IMR-90 (cell line): Measurements from ENCODE around the gene NOG. TPM values are rescaled to one million over a fixed set of nuclear protein-coding genes. Genes with fewer than 3 reads are reported as not detected.

Experiments
- ATAC-seq: fragments of 200-7000 bp; cut with Tn5 transposase; 2 replicates; pipeline ENCODE4 v1.9.1; 2020; ENCODE audit warnings: low read depth, mild to moderate bottlenecking, moderate library complexity
- BruUV-seq: library from RNA; stranded (reverse); fragments of 400-500 nt; replicated peaks from 2 replicates; lab custom pipeline; 2021; lab: Mats Ljungman, UMichigan
- CTCF ChIA-PET: fragments of 300-600 bp; formaldehyde crosslinking; extraction: SDS; loops from one replicate; lab custom pipeline; 2021; ENCODE audit warnings: antibody characterized with exemption; lab: Yijun Ruan, JAX
- POLR2A ChIA-PET: fragments of 300-600 bp; sonication (Branson Sonifier 250); formaldehyde crosslinking; loops from one replicate; lab custom pipeline; 2022; ENCODE audit warnings: antibody characterized with exemption; ENCODE audit not compliant: unreplicated experiment; lab: Charles Lee
- DNase-seq: peaks from one replicate; pipeline ENCODE4 v3.0.0; 2013
- H2AFZ ChIP-seq: replicated peaks from 2 replicates; pipeline ENCODE3; 2013; ENCODE audit warnings: low read length, mild to moderate bottlenecking; ENCODE audit not compliant: poor library complexity
- H2AK5ac ChIP-seq: 2 replicates; pipeline ENCODE4 v1.6.1; 2013; ENCODE audit warnings: low read depth, low read length, inconsistent platforms
- H2AK9ac ChIP-seq: replicated peaks from 2 replicates; pipeline ENCODE3; 2013; ENCODE audit warnings: mild to moderate bottlenecking, low read depth, low read length, moderate library complexity; ENCODE audit not compliant: poor library complexity
- H2BK120ac ChIP-seq: 2 replicates; pipeline ENCODE4 v1.6.1; 2013; ENCODE audit warnings: low read depth, low read length, inconsistent platforms
- H2BK15ac ChIP-seq: 3 replicates; pipeline ENCODE4 v1.6.1; 2013; ENCODE audit warnings: low read depth, low read length, inconsistent platforms
- H2BK20ac ChIP-seq: 2 replicates; pipeline ENCODE4 v1.6.1; 2013; ENCODE audit warnings: low read depth, mild to moderate bottlenecking, inconsistent platforms, low read length, moderate library complexity
- H2BK5ac ChIP-seq: 2 replicates; pipeline ENCODE4 v1.6.1; 2013; ENCODE audit warnings: mild to moderate bottlenecking, low read depth, low read length, inconsistent platforms; ENCODE audit not compliant: poor library complexity, severe bottlenecking
- H3K14ac ChIP-seq: replicated peaks from 2 replicates; pipeline ENCODE4 v1.6.1; 2013; ENCODE audit warnings: low read depth, low read length, inconsistent platforms
- H3K18ac ChIP-seq: 2 replicates; pipeline ENCODE4 v1.6.1; 2013; ENCODE audit warnings: low read depth, low read length, control low read depth
- H3K23ac ChIP-seq: 2 replicates; pipeline ENCODE4 v1.6.1; 2013; ENCODE audit warnings: low read depth, low read length, inconsistent platforms
- H3K27ac ChIP-seq: 2 replicates; pipeline ENCODE4 v1.5.1; 2013; ENCODE audit warnings: mild to moderate bottlenecking, control low read depth, low read length; ENCODE audit not compliant: insufficient read depth
- H3K27me3 ChIP-seq: 2 replicates; pipeline ENCODE4 v1.6.1; 2013; ENCODE audit warnings: low read length; ENCODE audit not compliant: control insufficient read depth, insufficient read depth
- H3K36me3 ChIP-seq: 2 replicates; pipeline ENCODE4 v1.6.1; 2013; ENCODE audit warnings: low read length, mixed read lengths; ENCODE audit not compliant: control insufficient read depth, insufficient read depth
- H3K4ac ChIP-seq: 2 replicates; pipeline ENCODE4 v1.6.1; 2013; ENCODE audit warnings: low read depth, low read length, inconsistent platforms
- H3K4me1 ChIP-seq: 2 replicates; pipeline ENCODE4 v1.6.1; 2013; ENCODE audit warnings: low read length, mixed read lengths; ENCODE audit not compliant: control insufficient read depth, insufficient read depth
- H3K4me2 ChIP-seq: 2 replicates; pipeline ENCODE4 v1.6.1; 2013; ENCODE audit warnings: low read depth, mild to moderate bottlenecking, control low read depth, low read length, moderate library complexity
- H3K4me3 ChIP-seq: 2 replicates; pipeline ENCODE4 v1.5.1; 2013; ENCODE audit warnings: low read depth, mild to moderate bottlenecking, control low read depth, low read length, moderate library complexity; ENCODE audit not compliant: insufficient read depth
- H3K56ac ChIP-seq: 2 replicates; pipeline ENCODE4 v1.6.1; 2013; ENCODE audit warnings: low read length, inconsistent platforms; ENCODE audit not compliant: insufficient read depth; ENCODE audit errors: extremely low read depth
- H3K79me1 ChIP-seq, 2 experiments: 2 replicates each; pipeline ENCODE4 v1.6.1; 2013; ENCODE audit warnings: low read length in 2 of 2, inconsistent platforms in 1 of 2, low read depth in 1 of 2
- H3K9ac ChIP-seq: 2 replicates; pipeline ENCODE4 v1.6.1; 2013; ENCODE audit warnings: low read depth, low read length, control low read depth
- H3K9me1 ChIP-seq: 2 replicates; pipeline ENCODE4 v1.6.1; 2013; ENCODE audit warnings: low read length, inconsistent platforms; ENCODE audit not compliant: insufficient read depth
- H3K9me3 ChIP-seq: 2 replicates; pipeline ENCODE4 v1.6.1; 2013; ENCODE audit warnings: low read length; ENCODE audit not compliant: control insufficient read depth, insufficient read depth
- H4K20me1 ChIP-seq: 2 replicates; pipeline ENCODE4 v1.6.1; 2013; ENCODE audit warnings: low read length, inconsistent platforms; ENCODE audit not compliant: insufficient read depth
- H4K5ac ChIP-seq: 2 replicates; pipeline ENCODE4 v1.6.1; 2013; ENCODE audit warnings: mild to moderate bottlenecking, low read depth, low read length, control low read depth
- H4K8ac ChIP-seq, 2 experiments: 2 replicates each; pipeline ENCODE4 v1.6.1; 2013; ENCODE audit warnings: low read depth in 2 of 2, low read length in 2 of 2, control low read depth in 1 of 2, inconsistent platforms in 1 of 2
- H4K91ac ChIP-seq: 2 replicates; pipeline ENCODE4 v1.6.1; 2013; ENCODE audit warnings: low read depth, low read length, inconsistent platforms; ENCODE audit not compliant: insufficient read depth
- BHLHE40 ChIP-seq: fragments of 150-350 bp; IDR thresholded peaks from 2 replicates; pipeline ENCODE4 v1.6.1; 2016; ENCODE audit warnings: mild to moderate bottlenecking, low read depth, low read length
- CEBPB ChIP-seq: IDR thresholded peaks from 2 replicates; pipeline ENCODE4 v1.6.1; 2012; ENCODE audit warnings: low read depth, low read length, improper control_type of control experiment
- CHD1 ChIP-seq: IDR thresholded peaks from 2 replicates; pipeline ENCODE4 v1.6.1; 2012; ENCODE audit warnings: low read depth, low read length, improper control_type of control experiment
- ELK1 ChIP-seq: fragments of 150-350 bp; IDR thresholded peaks from 2 replicates; pipeline ENCODE4 v1.6.1; 2016; ENCODE audit warnings: low read depth, mild to moderate bottlenecking, low read length, moderate library complexity, borderline replicate concordance
- MAZ ChIP-seq: IDR thresholded peaks from 2 replicates; pipeline ENCODE4 v1.6.1; 2012; ENCODE audit warnings: low read depth, mild to moderate bottlenecking, low read length, improper control_type of control experiment, moderate library complexity, borderline replicate concordance
- NFE2L2 ChIP-seq: fragments of 150-350 bp; IDR thresholded peaks from 2 replicates; pipeline ENCODE4 v1.6.1; 2016; ENCODE audit warnings: low read depth, mild to moderate bottlenecking, low read length
- SMC3 ChIP-seq: fragments of 150-350 bp; IDR thresholded peaks from 2 replicates; pipeline ENCODE4 v1.6.1; 2016; ENCODE audit warnings: low read depth, mild to moderate bottlenecking, antibody characterized with exemption, low read length, moderate library complexity
- USF2 ChIP-seq: fragments of 150-350 bp; IDR thresholded peaks from 2 replicates; pipeline ENCODE4 v1.6.1; 2017; ENCODE audit warnings: mild to moderate bottlenecking, antibody characterized with exemption, low read length, low read depth
- WGBS, 2 experiments: methylation state at CpG; one replicate each; pipeline versions ENCODE4 v1.1.5 to v1.1.7; 2013; ENCODE audit warnings: missing lambda C conversion rate in 2 of 2; ENCODE audit not compliant: insufficient read length in 1 of 2; ENCODE audit errors: extremely low coverage in 2 of 2; 5-methylcytosine and 5-hydroxymethylcytosine counted together
- dilution Hi-C: fragments of 300-500 bp; cut with HindIII; formaldehyde crosslinking; loops from one replicate; pipeline ENCODE4 v1.14.3; 2018; ENCODE audit warnings: low sequenced_read_pairs; ENCODE audit not compliant: unreplicated experiment
- in situ Hi-C: fragments of 300-500 bp; cut with MboI; formaldehyde crosslinking; loops from 3 replicates; pipeline ENCODE4 v1.14.3; 2019; ENCODE audit warnings: low sequenced_read_pairs, inconsistent platforms, mixed read lengths
- intact Hi-C: fragments of 100-400 bp; cut with micrococcal nuclease; formaldehyde crosslinking; loops from 2 replicates; pipeline ENCODE4 v1.10.0; 2022
- polyA plus RNA-seq, 3 experiments: library from polyadenylated mRNA; depleted of rRNA; stranded (reverse); fragments of >200 nt; gene quantifications; 2 replicates each; pipeline ENCODE4 v1.2.3, GENCODE V29; 2012; ENCODE audit warnings: low replicate concordance in 1 of 3
- total RNA-seq: library from RNA; depleted of rRNA; stranded (reverse); fragments of >200 nt; gene quantifications from 2 replicates; pipeline ENCODE4 v1.2.3, GENCODE V29; 2012

Gene NOG
- total and polyA plus RNA-seq, 2 of the 4 experiments (the other 2 are of a cell fraction): 11.7 to 13.1 TPM

GRCh38 chr17:56637254-56637653 lies 43.8 kb downstream of the NOG start:
- Histone ChIP-seq H3K79me1 (no peaks in the 10 kb centered on the region), H2BK5ac (no peak overlapping the region), H3K56ac (no peak overlapping the region), H3K9me3 (no peaks in the 10 kb centered on the region), H3K4me3 (no peak overlapping the region), H3K4me1 (no peaks in the 10 kb centered on the region), H2AK9ac (no peak overlapping the region), H4K91ac (no peak overlapping the region), H2BK120ac (no peak overlapping the region), H3K9me1 (no peaks in the 10 kb centered on the region), H3K23ac (no peak overlapping the region), H2AFZ (no peak overlapping the region), H3K27me3 (peaks cover 25% of the 10 kb centered on the region), H4K20me1 (no peaks in the 10 kb centered on the region), H3K18ac (no peak overlapping the region), H3K14ac (no peak overlapping the region), H2AK5ac (no peak overlapping the region), H3K27ac (no peak overlapping the region), H3K36me3 (no peaks in the 10 kb centered on the region), H3K9ac (no peak overlapping the region), H2BK20ac (no peak overlapping the region), H3K4me2 (no peak overlapping the region), H3K4ac (no peak overlapping the region), H4K5ac (no peak overlapping the region), H2BK15ac (no peak overlapping the region), H4K8ac (no peak overlapping the region)
- TF ChIP-seq BHLHE40: no peak
- no peak for TF ChIP-seq ELK1
- no peak for TF ChIP-seq USF2
- no peak for TF ChIP-seq MAZ
- TF ChIP-seq SMC3: no peak
- TF ChIP-seq CHD1: no peak
- TF ChIP-seq CEBPB: no peak
- no peak for TF ChIP-seq NFE2L2
- no TSS peak for BruUV-seq
- intact Hi-C loops (no loop called here), dilution Hi-C loops (no loop called here), in situ Hi-C loops (no loop called here)
- ChIA-PET CTCF (no interaction called here), POLR2A (no interaction called here)
- DNase-seq (no peak), ATAC-seq (no peak)
- whole genome bisulfite sequencing, 2 experiments: no CpG with 5 or more reads among the region's 8 CpGs
